Stimulated activated CD8-positive, alpha-beta memory T cell treated with anti-CD3 and anti-CD28 coated beads, Interleukin-2, amount 100 ng/mL, for 48 hours (primary cell): Measurements from ENCODE around the gene OMD.
"Not testable (repeated sequence)": the region's sequence is repeated elsewhere in the genome, so short reads cannot be mapped to it uniquely, and the experiment has no call there.

Experiments used
- DNase-seq, 2 donors: peaks; one replicate each; pipeline ENCODE4 v3.0.0-alpha.2; 2020; ENCODE audit warnings: low read depth in 2 of 2

Gene OMD

GRCh38 chr9:92411157-92411556 lies 13.1 kb downstream of the OMD start:
- DNase-seq = not testable (repeated sequence)

GRCh38 chr9:92408747-92409478 lies 15.4 kb downstream of the OMD start:
- no peak for DNase-seq

GRCh38 chr9:92407818-92408217 lies 16.5 kb downstream of the OMD start:
- DNase-seq = no peak

- no peak for DNase-seq
Measured at GRCh38 chr9:92406477-92406876, 17.8 kb downstream of the OMD start.

- DNase-seq = no peak
Measured at GRCh38 chr9:92405818-92406217, 18.5 kb downstream of the OMD start.

- no peak for DNase-seq
Measured at GRCh38 chr9:92404042-92404836, 20.0 kb downstream of the OMD start, which contains the start of gene OGN. OGN (minus strand) TSS chr9:92404578; CDS start chr9:92403407, 1,171 bp downstream.

GRCh38 chr9:92402826-92403745 lies 21.2 kb downstream of the OMD start:
- DNase-seq = no peak

- no peak for DNase-seq
Measured at GRCh38 chr9:92402360-92402759, 21.9 kb downstream of the OMD start.

GRCh38 chr9:92397853-92398252 lies 26.4 kb downstream of the OMD start:
- DNase-seq = no peak

- DNase-seq = no peak
Measured at GRCh38 chr9:92395617-92396016, 28.7 kb downstream of the OMD start.

DNA sequence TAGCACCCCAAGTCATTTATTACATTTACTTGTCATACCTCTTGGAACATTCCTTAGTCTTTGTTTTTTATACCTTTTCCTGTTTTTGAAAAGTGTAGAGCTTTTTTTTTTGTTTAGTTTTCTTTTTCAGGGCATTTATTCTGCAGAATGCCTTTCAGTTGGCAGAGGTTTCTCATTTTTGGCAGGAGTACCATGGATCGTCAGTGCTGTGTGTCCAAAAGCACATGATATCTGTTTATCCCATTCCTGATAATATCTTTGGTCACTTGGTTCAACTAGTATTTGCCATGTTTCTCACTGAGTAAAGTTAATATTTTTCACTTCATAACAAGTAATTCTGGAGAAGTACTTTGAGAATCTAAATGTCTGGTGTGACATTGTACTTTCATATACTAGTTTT lies 30.6 kb downstream of the OMD start:
- no peak for DNase-seq

- no peak for DNase-seq
Measured at GRCh38 chr9:92392690-92393089, 31.6 kb downstream of the OMD start.

DNA sequence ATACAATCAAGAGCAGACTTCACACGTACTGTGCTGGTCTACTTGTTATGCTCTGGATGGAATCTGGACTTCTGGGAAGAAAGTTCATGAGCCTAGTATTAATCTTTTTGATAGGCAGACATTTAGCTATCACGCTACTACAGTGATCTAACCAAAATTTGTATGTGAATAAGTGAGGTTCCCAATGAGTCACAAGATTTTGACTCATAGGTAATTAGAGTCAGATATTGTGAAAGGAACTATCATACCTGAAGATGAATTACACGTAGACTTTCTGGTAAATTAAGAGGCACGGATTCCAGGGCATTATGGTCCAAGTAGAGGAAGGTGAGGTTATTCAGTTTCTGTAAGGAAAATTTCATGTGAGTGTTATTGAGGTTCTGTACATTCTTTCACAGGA lies 38.3 kb downstream of the OMD start:
- DNase-seq = no peak

GRCh38 chr9:92385477-92385876 lies 38.8 kb downstream of the OMD start:
- no peak for DNase-seq

- DNase-seq = no peak
Measured at GRCh38 chr9:92385001-92385400, 39.3 kb downstream of the OMD start.

DNA sequence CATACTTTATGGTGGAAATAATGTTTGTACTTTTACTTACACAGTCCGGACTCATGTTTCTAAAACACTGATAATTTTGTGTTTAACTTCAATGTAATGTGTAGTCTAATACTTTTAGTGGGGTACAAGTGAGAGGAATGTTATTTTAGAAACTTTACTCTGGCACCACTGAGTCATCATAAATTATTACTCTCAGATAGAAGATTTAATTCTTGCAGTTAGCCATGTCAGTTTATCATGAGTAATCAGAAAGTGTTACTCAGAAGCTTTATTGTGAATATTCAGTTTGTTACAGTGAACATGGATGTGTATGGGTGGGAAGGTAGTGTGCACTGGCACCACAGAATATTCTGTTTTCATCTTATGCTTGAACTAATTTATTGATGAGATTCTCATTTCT lies 39.9 kb downstream of the OMD start:
- DNase-seq = no peak

- no peak for DNase-seq
Measured at GRCh38 chr9:92381775-92382174, 42.5 kb downstream of the OMD start.

DNA sequence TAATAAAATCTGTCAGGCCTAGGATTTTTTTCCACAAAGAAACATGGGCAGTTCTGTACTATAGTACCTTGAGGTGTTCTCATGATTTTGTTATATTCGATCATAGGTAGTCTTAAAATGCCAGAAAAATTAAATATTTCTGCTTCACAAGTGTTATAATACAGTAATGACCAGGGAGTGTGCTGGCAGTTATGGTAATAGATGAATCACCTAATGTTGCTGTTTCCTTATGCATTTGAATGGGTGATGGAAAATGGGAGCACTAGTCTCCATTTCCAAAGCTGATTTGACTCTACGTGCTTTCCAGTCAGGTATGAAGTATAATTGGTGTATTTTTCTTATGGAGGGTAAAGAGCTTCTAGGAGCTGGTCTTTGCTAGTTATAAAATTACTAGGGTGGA lies 43.7 kb downstream of the OMD start:
- DNase-seq = no peak

DNA sequence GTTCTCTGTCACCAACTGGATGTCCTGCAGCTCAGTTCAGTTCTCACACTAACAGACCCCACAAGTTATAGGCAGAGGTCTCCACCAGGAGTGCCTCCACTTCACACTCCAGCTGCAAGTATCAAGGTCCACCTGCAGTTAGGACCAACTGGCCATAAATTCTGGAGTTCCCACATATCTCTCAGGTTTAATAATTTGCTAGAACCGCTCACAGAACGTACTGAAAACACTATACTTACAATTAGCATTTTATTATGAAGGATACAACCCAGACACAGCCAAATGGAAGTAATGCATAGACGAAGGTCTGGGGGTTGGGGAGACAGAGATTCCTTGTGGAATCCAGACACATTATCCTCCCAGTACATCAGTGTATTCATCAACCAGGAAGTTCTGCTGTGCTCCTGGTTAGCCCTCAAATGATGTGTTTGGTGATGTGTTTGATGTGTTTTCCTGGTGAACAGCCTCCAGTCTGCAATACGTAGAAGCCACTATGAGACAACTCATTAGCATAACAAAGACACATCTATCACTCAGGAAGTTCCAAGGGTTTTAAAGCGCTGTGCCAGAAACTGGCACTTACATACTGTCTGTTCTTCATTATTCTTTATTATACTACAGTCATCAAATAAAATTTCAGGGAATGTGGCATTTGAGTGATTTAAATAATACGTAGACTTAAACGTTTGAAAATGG lies 45.3 kb downstream of the OMD start:
- no peak for DNase-seq

DNA sequence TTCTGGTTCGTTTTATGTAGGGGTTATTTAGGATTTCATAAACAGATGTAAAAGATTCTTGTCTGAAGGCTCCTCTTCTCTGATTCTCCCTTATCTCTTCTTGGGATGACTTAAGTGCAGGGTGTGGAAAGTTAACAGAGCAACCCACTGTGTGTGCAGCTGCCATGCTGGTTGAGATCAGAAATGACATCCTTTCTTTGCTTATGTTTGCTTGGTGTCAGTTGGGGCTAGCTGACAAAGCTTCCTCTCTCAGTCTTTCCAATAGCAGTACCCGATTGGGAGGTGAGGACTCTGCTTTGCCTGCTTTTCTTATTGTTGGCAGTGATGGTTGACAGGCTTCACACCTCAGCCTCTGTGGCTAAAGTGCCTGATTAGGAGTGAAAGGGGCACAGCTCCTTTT lies 46.4 kb downstream of the OMD start:
- DNase-seq = no peak

GRCh38 chr9:92373167-92373566 lies 51.1 kb downstream of the OMD start:
- no peak for DNase-seq

DNA sequence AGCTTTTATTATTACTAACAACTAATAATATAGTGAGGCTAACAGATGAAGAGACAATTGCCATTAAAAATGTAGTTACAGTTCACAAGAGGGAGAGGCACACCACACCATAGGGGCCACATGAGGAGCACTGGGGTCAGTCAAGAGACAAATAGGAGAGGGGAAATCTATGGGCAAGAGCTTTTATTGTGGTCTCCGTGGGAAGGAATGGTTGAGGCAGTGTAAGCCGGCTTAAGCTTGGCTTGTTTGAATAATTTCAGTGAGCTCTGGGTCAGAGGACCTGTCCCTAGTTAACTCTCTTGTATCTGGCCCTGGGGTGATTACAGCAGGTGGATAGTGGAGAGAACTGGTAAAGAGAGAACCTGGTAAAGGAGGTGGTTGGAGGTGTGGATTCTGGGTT lies 55.2 kb downstream of the OMD start:
- no peak for DNase-seq
